Parathyroid adenoma (tissue), 2 donors: ENCODE data around the gene MEGF9.
A peak's percentile ranks its signal among the peaks of the same experiment; 100 is the strongest.

Experiments
- H2AFZ ChIP-seq: fragments of 300-600 bp; sonication (generic); one replicate; pipeline ENCODE4 v1.7.0; 2017; ENCODE audit warnings: antibody characterized with exemption, mild to moderate bottlenecking
- H3K27ac ChIP-seq: fragments of 300-600 bp; sonication (generic); one replicate; pipeline ENCODE4 v1.7.0; 2017
- H3K27me3 ChIP-seq: fragments of 300-600 bp; sonication (generic); one replicate; pipeline ENCODE4 v1.7.0; 2017; ENCODE audit warnings: low read length; ENCODE audit not compliant: control insufficient read depth, insufficient read depth
- H3K36me3 ChIP-seq: fragments of 300-600 bp; sonication (generic); one replicate; pipeline ENCODE4 v1.7.0; 2017; ENCODE audit warnings: low read length; ENCODE audit not compliant: control insufficient read depth, insufficient read depth
- H3K4me1 ChIP-seq: fragments of 300-600 bp; sonication (generic); one replicate; pipeline ENCODE4 v1.7.0; 2017; ENCODE audit warnings: control low read depth
- H3K4me2 ChIP-seq: fragments of 300-600 bp; sonication (generic); one replicate; pipeline ENCODE4 v1.7.0; 2017; ENCODE audit warnings: low read length
- H3K4me3 ChIP-seq: fragments of 300-600 bp; sonication (generic); one replicate; pipeline ENCODE4 v1.7.0; 2017; ENCODE audit warnings: low read depth, low read length
- H3K79me2 ChIP-seq: fragments of 300-600 bp; sonication (generic); one replicate; pipeline ENCODE4 v1.7.0; 2017; ENCODE audit warnings: control low read depth
- H3K9ac ChIP-seq: fragments of 300-600 bp; sonication (generic); one replicate; pipeline ENCODE4 v1.7.0; 2017; ENCODE audit warnings: mild to moderate bottlenecking
- H3K9me3 ChIP-seq: fragments of 300-600 bp; sonication (generic); one replicate; pipeline ENCODE4 v1.7.0; 2017; ENCODE audit warnings: low read length; ENCODE audit not compliant: control insufficient read depth
- TF ChIP-seq, protein P1 (sequence below): fragments of 300-600 bp; sonication (generic); IDR thresholded peaks from one replicate; pipeline ENCODE4 v1.7.0; 2017; ENCODE audit warnings: antibody characterized with exemption, mild to moderate bottlenecking
- donor health status: primary hyperparathyroidism.

MEGF9 gene

DNA sequence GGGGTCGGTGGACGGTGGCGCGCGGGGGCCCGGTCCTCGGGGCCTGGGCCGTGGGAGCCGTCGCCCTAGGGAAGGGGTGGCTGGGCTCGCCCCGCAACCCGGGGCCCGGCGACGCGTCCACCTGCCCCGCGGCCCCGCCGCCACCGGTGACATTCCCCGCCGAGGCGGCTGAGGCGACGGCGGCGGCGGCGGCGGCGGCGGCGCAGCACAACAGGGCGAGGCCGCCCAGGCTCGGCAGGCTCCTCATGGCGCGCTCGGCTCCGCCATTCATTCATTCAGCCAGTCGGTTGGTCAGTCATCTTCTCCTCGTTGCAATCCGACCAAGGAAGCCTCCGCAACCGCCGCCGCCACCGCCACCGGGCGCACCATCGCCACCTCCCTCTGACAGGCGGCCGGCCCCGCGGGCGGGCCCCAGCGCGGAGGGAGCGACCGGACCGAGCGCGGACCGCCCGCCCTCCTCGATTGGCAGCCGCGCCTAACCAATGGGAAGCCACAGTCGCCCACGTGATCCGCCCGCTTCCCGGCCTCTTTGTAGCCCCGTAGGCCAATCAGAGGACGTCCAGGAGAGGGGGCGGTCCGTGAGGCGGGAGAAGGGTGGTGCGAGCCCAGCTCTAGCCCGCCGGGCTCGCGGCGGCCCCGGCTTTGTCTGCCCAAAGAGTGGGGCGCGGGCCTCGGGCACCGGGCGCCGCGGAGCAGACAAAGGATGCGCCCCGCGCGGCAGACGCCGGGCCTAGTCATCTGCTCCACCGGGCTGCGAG is at the start of gene MEGF9:
Gene MEGF9, minus strand, starts transcription at position 383 of the 758 bp plus-strand sequence. Its CDS starts 112 bp downstream, at position 271.
- Histone ChIP-seq H3K27me3 (no peaks in the 10 kb centered on the region), H3K4me3 (peak within 1 kb of the TSS; percentile 73), H3K79me2 (peaks cover 2% of the 10 kb centered on the region), H3K36me3 (no peaks in the 10 kb centered on the region), H3K9ac (peak within 1 kb of the TSS; percentile 19), H2AFZ (peak within 1 kb of the TSS; percentile 96), H3K27ac (peak within 1 kb of the TSS; percentile 47), H3K9me3 (no peaks in the 10 kb centered on the region), H3K4me1 (no peaks in the 10 kb centered on the region), H3K4me2 (peak within 1 kb of the TSS; percentile 88)
- TF ChIP-seq, protein P1, sequence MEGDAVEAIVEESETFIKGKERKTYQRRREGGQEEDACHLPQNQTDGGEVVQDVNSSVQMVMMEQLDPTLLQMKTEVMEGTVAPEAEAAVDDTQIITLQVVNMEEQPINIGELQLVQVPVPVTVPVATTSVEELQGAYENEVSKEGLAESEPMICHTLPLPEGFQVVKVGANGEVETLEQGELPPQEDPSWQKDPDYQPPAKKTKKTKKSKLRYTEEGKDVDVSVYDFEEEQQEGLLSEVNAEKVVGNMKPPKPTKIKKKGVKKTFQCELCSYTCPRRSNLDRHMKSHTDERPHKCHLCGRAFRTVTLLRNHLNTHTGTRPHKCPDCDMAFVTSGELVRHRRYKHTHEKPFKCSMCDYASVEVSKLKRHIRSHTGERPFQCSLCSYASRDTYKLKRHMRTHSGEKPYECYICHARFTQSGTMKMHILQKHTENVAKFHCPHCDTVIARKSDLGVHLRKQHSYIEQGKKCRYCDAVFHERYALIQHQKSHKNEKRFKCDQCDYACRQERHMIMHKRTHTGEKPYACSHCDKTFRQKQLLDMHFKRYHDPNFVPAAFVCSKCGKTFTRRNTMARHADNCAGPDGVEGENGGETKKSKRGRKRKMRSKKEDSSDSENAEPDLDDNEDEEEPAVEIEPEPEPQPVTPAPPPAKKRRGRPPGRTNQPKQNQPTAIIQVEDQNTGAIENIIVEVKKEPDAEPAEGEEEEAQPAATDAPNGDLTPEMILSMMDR: no peak

DNA sequence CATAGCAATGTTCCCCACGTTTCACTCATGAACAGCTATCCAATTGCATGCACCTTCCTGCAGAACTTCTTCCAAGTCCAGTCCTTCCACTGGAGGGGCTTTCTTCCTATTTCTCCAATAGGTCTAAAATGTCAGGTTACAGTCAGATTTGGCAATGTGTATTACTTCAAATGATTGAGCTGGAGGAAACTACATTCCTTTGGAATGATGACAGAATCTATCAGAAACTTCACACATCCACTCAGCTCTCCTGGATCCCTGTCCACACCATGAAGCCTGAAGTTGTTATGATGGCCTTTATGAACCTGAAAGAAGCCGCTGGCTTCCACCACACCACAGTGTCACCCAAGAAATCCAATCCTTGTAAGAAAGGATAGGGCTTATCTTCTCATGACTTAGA is 46.7 kb upstream of the MEGF9 start:
- no peak overlapping the region for H3K9ac ChIP-seq
- H3K27ac ChIP-seq: no peak overlapping the region
- no peaks in the 10 kb centered on the region for H3K9me3 ChIP-seq
- no peaks in the 10 kb centered on the region for H3K36me3 ChIP-seq
- no peaks in the 10 kb centered on the region for H3K27me3 ChIP-seq
- TF ChIP-seq, protein P1: no peak
- no peak overlapping the region for H3K4me3 ChIP-seq
- H2AFZ ChIP-seq: no peak overlapping the region
- no peaks in the 10 kb centered on the region for H3K4me1 ChIP-seq
- H3K79me2 ChIP-seq: no peaks in the 10 kb centered on the region
- H3K4me2 ChIP-seq: no peak overlapping the region

DNA sequence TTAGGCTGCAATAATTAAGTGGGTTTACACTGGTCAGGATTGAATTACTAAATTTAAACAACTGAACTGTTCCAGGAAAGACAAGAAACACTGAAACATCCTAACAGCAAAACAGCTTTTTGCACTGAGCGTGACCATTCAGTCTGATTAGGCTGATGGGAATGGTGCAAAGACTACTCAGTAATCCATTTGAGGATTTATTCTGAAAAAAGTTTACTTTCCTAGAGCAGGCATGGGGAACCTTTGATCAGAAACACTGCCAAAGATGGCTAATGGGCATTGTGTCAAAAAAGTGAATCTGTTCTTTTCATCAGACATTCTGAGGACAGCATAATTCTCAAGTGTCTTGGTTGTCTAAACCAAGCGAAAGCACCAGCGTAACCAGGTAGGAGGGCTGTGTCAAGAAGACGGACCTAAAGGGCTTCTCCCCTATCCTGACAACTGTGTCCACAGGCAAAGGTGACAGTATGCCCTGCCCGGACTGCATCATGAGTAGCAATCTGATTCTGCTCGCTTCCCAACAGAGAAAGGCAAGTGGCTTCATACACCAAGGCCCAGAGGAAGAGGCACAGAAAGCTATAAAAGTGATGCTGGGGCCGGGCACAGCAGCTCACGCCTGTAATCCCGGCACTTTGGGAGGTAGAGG is 45.6 kb upstream of the MEGF9 start:
- Histone ChIP-seq H3K4me3 (no peak overlapping the region), H3K36me3 (no peaks in the 10 kb centered on the region), H3K4me2 (no peak overlapping the region), H3K9ac (no peak overlapping the region), H3K27me3 (no peaks in the 10 kb centered on the region), H3K9me3 (no peaks in the 10 kb centered on the region), H2AFZ (no peak overlapping the region), H3K79me2 (no peaks in the 10 kb centered on the region), H3K27ac (no peak overlapping the region), H3K4me1 (no peaks in the 10 kb centered on the region)
- TF ChIP-seq, protein P1: no peak

DNA sequence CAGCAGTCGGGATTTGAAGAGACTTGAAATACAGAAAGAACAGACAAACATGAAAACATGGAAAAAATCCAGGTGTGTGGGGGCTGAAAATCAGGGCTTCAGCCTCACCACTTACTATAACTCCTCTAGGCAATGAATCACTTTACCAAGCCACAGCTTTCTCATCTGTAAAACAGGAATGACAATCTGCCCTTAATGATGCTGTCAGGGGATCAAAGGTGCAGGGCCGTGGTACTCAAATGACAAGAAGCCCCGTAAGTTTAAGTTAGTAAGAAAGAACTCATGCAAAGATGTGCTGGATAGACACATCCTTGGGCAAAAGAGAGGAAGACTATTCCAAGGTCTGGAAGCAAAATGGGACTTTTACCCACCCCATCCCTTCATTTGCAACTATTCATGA is 44.3 kb upstream of the MEGF9 start:
- no peaks in the 10 kb centered on the region for H3K36me3 ChIP-seq
- no peaks in the 10 kb centered on the region for H3K4me1 ChIP-seq
- no peak overlapping the region for H2AFZ ChIP-seq
- no peaks in the 10 kb centered on the region for H3K79me2 ChIP-seq
- H3K27ac ChIP-seq: no peak overlapping the region
- H3K9ac ChIP-seq: no peak overlapping the region
- H3K9me3 ChIP-seq: no peaks in the 10 kb centered on the region
- H3K27me3 ChIP-seq: no peaks in the 10 kb centered on the region
- no peak overlapping the region for H3K4me3 ChIP-seq
- TF ChIP-seq, protein P1: no peak
- no peak overlapping the region for H3K4me2 ChIP-seq
